Placental epithelial cell (primary cell): ENCODE results near the gene PPID. TPM values are rescaled to one million over a fixed set of nuclear protein-coding genes. Genes with fewer than 3 reads are reported as not detected.

Experiments used
- small RNA-seq: library from RNA; depleted of rRNA; stranded (forward); fragments of <200 nt; gene quantifications from one replicate; pipeline ENCODE3, GENCODE V24; 2012
- total RNA-seq: library from RNA; depleted of rRNA; stranded (reverse); fragments of >200 nt; gene quantifications from 2 replicates; pipeline ENCODE4 v1.2.3, GENCODE V29; 2012

Gene PPID
- 12.2 and 15.6 TPM in 2 replicates for total RNA-seq

DNA sequence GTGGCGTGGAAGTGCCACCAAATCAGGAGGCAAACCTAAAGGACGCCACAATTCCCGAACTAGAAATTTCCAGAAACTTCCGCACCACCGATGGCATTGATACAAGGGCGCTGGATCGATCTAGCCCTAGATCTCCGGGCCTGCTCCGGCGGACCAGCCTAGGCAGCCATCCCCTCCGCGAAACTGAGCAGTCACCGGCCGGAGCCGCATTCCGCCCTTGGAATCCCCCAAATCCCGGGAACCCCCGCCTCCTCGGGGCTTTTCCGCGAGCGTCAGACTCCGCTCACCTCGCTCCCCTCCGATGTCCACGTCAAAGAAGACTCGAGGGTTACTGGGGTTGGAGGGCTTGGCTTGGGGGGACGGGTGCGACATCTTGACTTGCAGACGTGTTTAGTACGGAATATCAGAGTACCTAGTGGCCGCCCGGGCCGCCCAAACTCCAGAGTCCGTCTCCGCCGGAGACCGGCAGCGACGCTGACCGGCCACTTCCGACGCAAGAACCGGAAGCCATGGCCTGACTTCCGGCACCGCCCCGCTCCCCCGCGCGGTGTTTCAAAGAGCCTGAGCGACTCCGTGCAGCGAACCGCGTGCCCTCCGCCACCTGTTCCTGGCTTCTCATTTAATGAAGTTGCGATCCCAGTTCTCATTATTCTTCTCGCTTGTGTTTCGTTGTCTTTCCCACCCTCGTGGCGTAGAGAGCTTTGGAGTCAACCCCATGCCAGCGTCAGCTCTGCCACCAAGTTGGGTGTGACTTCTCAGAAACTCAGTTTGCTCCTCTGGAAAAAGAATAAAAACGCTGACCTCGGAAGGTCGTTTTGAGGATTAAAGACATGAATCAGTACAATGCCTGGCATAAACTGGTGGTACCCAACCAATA is at the start of gene PPID:
Gene PPID, minus strand, starts transcription at position 480 of the 877 bp plus-strand sequence. Its CDS starts 108 bp downstream, at position 372.

GRCh38 chr4:158768555-158769174 is 45.5 kb upstream of the PPID start, which contains the start of gene FNIP2:
FNIP2 (plus strand) TSS chr4:158769026; CDS start chr4:158769213, 187 bp downstream.

DNA sequence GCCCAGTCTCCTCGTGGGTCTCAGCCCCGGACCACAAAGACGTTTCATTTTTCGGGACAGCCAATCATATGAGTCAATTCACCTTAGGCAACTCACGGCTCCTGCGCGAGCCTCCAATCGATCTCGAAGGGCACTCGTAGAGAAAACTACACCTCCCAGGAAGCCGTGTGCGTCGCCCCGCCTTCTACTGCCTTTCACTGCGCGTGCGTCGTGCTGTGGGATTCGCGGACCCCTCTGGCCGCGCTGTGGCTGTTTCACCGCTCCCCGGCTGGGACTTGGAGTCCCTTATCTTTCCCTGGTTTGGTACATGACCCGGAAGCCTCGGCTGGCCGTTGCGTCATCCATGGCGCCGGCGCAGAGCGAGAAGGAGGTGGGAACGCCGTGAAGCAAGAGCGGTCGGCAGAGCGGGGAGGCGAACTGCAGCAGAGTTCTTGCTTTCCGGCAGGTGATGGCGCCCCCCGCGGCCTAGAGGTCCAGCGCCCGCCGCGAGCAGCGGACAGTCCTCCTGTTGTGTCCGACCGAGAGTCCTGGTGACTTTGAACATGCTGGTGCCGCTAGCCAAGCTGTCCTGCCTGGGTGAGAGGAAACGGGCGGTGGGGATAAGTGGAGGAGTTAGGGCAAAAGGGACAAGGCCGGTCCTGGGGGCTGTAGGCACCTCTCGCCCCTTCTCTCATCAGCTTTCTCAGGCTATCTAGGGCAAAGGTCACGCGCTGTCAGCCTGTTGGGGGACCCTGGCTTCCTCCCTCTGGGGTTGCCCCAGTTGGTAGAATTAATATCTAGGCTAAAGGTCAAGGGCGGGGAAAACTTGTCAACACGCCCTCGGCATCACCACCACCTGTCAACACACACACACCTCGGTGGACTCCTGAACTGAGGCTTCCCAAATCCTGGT is 51.0 kb downstream of the PPID start, which contains the start of gene ETFDH:
Gene ETFDH, plus strand, starts transcription at position 382 of the 892 bp plus-strand sequence. Its CDS starts 161 bp downstream, at position 543.

DNA sequence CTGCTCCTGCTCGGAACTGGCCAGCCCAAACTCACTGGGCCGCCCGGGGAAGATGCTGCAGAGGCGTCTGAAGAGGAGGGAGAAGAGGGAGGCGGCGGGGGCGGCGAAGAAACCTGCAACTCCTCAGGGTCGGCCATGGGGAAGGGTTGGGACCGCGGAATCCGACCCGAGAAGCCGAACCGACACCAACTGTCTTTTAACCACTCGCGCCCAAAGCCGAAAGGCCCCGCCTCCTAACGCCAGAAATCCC is 51.6 kb downstream of the PPID start, which contains the start of gene C4orf46:
Gene C4orf46, minus strand, starts transcription at position 223 of the 250 bp plus-strand sequence. Its CDS starts 86 bp downstream, at position 137.

Small RNA genes within 50 kb of the gene (small RNA-seq; reads per million reads assigned to genes)
- 0.23 reads per million for gene RF00012

Other genes with a start within 250 kb of the PPID start
- not detected in 2 replicates for gene RXFP1, start 201.5 kb downstream of the PPID start, total RNA-seq
- 5.9 and 7.1 TPM in 2 replicates for gene C4orf46, start 51.5 kb downstream of the PPID start, total RNA-seq
- 9.4 and 13.3 TPM in 2 replicates for gene ETFDH, start 51.1 kb downstream of the PPID start, total RNA-seq
- gene FNIP2, start 45.6 kb upstream of the PPID start, total RNA-seq, result 15.7 and 23.1 TPM in 2 replicates